ENCODE measurements around the gene PRSS2. TPM values are rescaled to one million over a fixed set of nuclear protein-coding genes. Genes with fewer than 3 reads are reported as not detected.

The PRSS2 gene
- total RNA-seq, 1 donor from 2014 or later: not detected

- Mint-ChIP-seq H3K27ac (peak overlapping the region; percentile 99), H3K27me3 (no peaks in the 10 kb centered on the region), H3K36me3 (ENCODE audit: low read depth) (peaks cover 15% of the 10 kb centered on the region), H3K9me3 (no peaks in the 10 kb centered on the region), H3K4me1 (peaks cover 81% of the 10 kb centered on the region), H3K4me3 (no peak overlapping the region)
- no peak for TF ChIP-seq CTCF (IDR thresholded peaks at IDR 0.05)
- CTCF ChIA-PET: interaction anchor here (1.6 to 21.3 kb wide), 5 partner anchors 7 to 160 kb away, joined by 5 to 571 read pairs (median 11); no protein-coding TSS in a partner anchor
- POLR2A ChIA-PET: interaction anchor here (0.6 to 20.4 kb wide), 6 partner anchors 8 to 223 kb away, joined by 3 to 1916 read pairs (median 9); partner anchors contain the start of gene EPHB6
- DNase-seq (no peak), ATAC-seq (ENCODE audit: low read depth) (no peak)
- intact Hi-C loops (cut with micrococcal nuclease): no loop called here
These were observed 21.8 kb downstream of the PRSS2 start for GRCh38 chr7:142792593-142792992.

- Mint-ChIP-seq H3K27me3 (no peaks in the 10 kb centered on the region), H3K4me1 (peaks cover 81% of the 10 kb centered on the region), H3K36me3 (ENCODE audit: low read depth) (peaks cover 20% of the 10 kb centered on the region), H3K27ac (peak overlapping the region; percentile 99), H3K9me3 (no peaks in the 10 kb centered on the region), H3K4me3 (no peak overlapping the region)
- ChIA-PET POLR2A (interaction anchor here (0.6 to 20.4 kb wide), 6 partner anchors 9 to 222 kb away, joined by 3 to 1916 read pairs (median 9); partner anchors contain the start of gene EPHB6), CTCF (interaction anchor here (1.6 to 21.3 kb wide), 4 partner anchors 8 to 161 kb away, joined by 5 to 571 read pairs (median 58); no protein-coding TSS in a partner anchor)
- DNase-seq (no peak), ATAC-seq (ENCODE audit: low read depth) (no peak)
- intact Hi-C loops (cut with micrococcal nuclease): no loop called here
- no peak for TF ChIP-seq CTCF (IDR thresholded peaks at IDR 0.05)
These were observed 22.4 kb downstream of the PRSS2 start for GRCh38 chr7:142793156-142793555.

- H3K4me1 Mint-ChIP-seq: peaks cover 84% of the 10 kb centered on the region
- H3K36me3 Mint-ChIP-seq (ENCODE audit: low read depth): peaks cover 43% of the 10 kb centered on the region
- ChIA-PET CTCF (interaction anchor here (1.3 to 21.3 kb wide), 3 partner anchors 10 to 59 kb away, joined by 5 to 571 read pairs (median 109); no protein-coding TSS in a partner anchor), POLR2A (interaction anchor here (1.1 to 20.4 kb wide), 5 partner anchors 10 to 220 kb away, joined by 3 to 1916 read pairs (median 38); partner anchors contain the start of gene EPHB6)
- intact Hi-C loops (cut with micrococcal nuclease): loop anchor here (1.0 kb wide), 1 partner anchor 12 kb away; no protein-coding TSS in a partner anchor
- no peak for TF ChIP-seq CTCF (IDR thresholded peaks at IDR 0.05)
- ATAC-seq (ENCODE audit: low read depth) (peak; percentile 23), DNase-seq (no peak)
- H3K9me3 Mint-ChIP-seq: no peaks in the 10 kb centered on the region
- H3K4me3 Mint-ChIP-seq: peak overlapping the region; percentile 97
- H3K27ac Mint-ChIP-seq: peak overlapping the region; percentile 99
- H3K27me3 Mint-ChIP-seq: no peaks in the 10 kb centered on the region
These were observed 24.6 kb downstream of the PRSS2 start for GRCh38 chr7:142795339-142795863.

- ChIA-PET CTCF (interaction anchor here (1.3 to 21.3 kb wide), 3 partner anchors 11 to 58 kb away, joined by 5 to 571 read pairs (median 109); no protein-coding TSS in a partner anchor), POLR2A (interaction anchor here (1.1 to 20.4 kb wide), 7 partner anchors 10 to 220 kb away, joined by 3 to 1916 read pairs (median 22); partner anchors contain the start of genes EPHB6 and PRSS2)
- Mint-ChIP-seq H3K4me3 (peak overlapping the region; percentile 97), H3K27ac (peak overlapping the region; percentile 99), H3K27me3 (no peaks in the 10 kb centered on the region), H3K4me1 (peaks cover 84% of the 10 kb centered on the region), H3K9me3 (no peaks in the 10 kb centered on the region), H3K36me3 (ENCODE audit: low read depth) (peaks cover 49% of the 10 kb centered on the region)
- DNase-seq (no peak), ATAC-seq (ENCODE audit: low read depth) (no peak)
- TF ChIP-seq CTCF (IDR thresholded peaks at IDR 0.05): no peak
- intact Hi-C loops (cut with micrococcal nuclease): no loop called here
These were observed 25.3 kb downstream of the PRSS2 start for GRCh38 chr7:142796001-142796500.
